SK-N-SH treated with all-trans-retinoic acid at 6 μM for 48 hours (cell line): Measurements from ENCODE around the gene GCA.

Experiments used
- ATAC-seq: fragments of 200-7000 bp; cut with Tn5 transposase; 3 replicates; pipeline ENCODE4 v1.9.1; 2020; ENCODE audit warnings: mild to moderate bottlenecking, moderate library complexity
- ARNTL ChIP-seq: fragments of 450-650 bp; formaldehyde crosslinking; IDR thresholded peaks from 2 replicates; pipeline ENCODE4 v1.5.0; 2020; ENCODE audit warnings: low read depth, mild to moderate bottlenecking, moderate library complexity, borderline replicate concordance
- CSDC2 ChIP-seq: fragments of 250-450 bp; sonication (Bioruptor Pico); IDR thresholded peaks from 2 replicates; pipeline ENCODE4 v1.5.0; 2020; ENCODE audit warnings: mild to moderate bottlenecking, moderate library complexity
- CSRNP3 ChIP-seq: fragments of 250-450 bp; sonication (Bioruptor Pico); IDR thresholded peaks from 2 replicates; pipeline ENCODE4 v1.5.1; 2021; ENCODE audit warnings: mild to moderate bottlenecking, moderate library complexity
- ESRRG ChIP-seq: fragments of 250-450 bp; sonication (Bioruptor Pico); IDR thresholded peaks from 2 replicates; pipeline ENCODE4 v1.6.1; 2021; ENCODE audit warnings: mild to moderate bottlenecking
- GLIS3 ChIP-seq: fragments of 250-450 bp; sonication (Bioruptor Pico); IDR thresholded peaks from 2 replicates; pipeline ENCODE4 v1.5.0; 2020; ENCODE audit warnings: mild to moderate bottlenecking, moderate library complexity
- ISL1 ChIP-seq: fragments of 250-450 bp; sonication (Bioruptor Pico); IDR thresholded peaks from 2 replicates; pipeline ENCODE4 v2.1.2; 2022; ENCODE audit warnings: mild to moderate bottlenecking, moderate library complexity
- OSR1 ChIP-seq: fragments of 250-450 bp; sonication (Bioruptor Pico); IDR thresholded peaks from 2 replicates; pipeline ENCODE4 v1.8.0; 2022; ENCODE audit warnings: moderate library complexity, mild to moderate bottlenecking, inconsistent platforms
- PATZ1 ChIP-seq: fragments of 250-450 bp; sonication (Bioruptor Pico); IDR thresholded peaks from 2 replicates; pipeline ENCODE4 v1.8.0; 2020; ENCODE audit warnings: mild to moderate bottlenecking, moderate library complexity, borderline replicate concordance
- POU6F1 ChIP-seq: fragments of 250-450 bp; sonication (Bioruptor Pico); IDR thresholded peaks from 2 replicates; pipeline ENCODE4 v1.8.0; 2021; ENCODE audit warnings: low read depth, mild to moderate bottlenecking, moderate library complexity, borderline replicate concordance
- PPARA ChIP-seq: fragments of 250-450 bp; sonication (Bioruptor Pico); IDR thresholded peaks from 2 replicates; pipeline ENCODE4 v1.5.0; 2020; ENCODE audit warnings: mild to moderate bottlenecking, borderline replicate concordance
- RARB ChIP-seq: fragments of 250-450 bp; sonication (Bioruptor Pico); IDR thresholded peaks from 2 replicates; pipeline ENCODE4 v1.8.0; 2021; ENCODE audit warnings: mild to moderate bottlenecking, moderate library complexity
- SNAI2 ChIP-seq: fragments of 250-450 bp; sonication (Bioruptor Pico); IDR thresholded peaks from 2 replicates; pipeline ENCODE4 v1.5.0; 2020; ENCODE audit warnings: mild to moderate bottlenecking, moderate library complexity
- TCF4 ChIP-seq: fragments of 250-450 bp; sonication (Bioruptor Pico); IDR thresholded peaks from 2 replicates; pipeline ENCODE4 v1.8.0; 2021; ENCODE audit warnings: mild to moderate bottlenecking, moderate library complexity, borderline replicate concordance
- ZC3H10 ChIP-seq: fragments of 250-450 bp; sonication (Bioruptor Pico); IDR thresholded peaks from 2 replicates; pipeline ENCODE4 v1.5.1; 2021; ENCODE audit warnings: mild to moderate bottlenecking, moderate library complexity
- ZFP3 ChIP-seq: fragments of 250-450 bp; sonication (Bioruptor Pico); IDR thresholded peaks from 2 replicates; pipeline ENCODE4 v1.5.0; 2020; ENCODE audit warnings: mild to moderate bottlenecking, moderate library complexity
- ZFP30 ChIP-seq: fragments of 450-650 bp; formaldehyde crosslinking; IDR thresholded peaks from 2 replicates; pipeline ENCODE4 v1.5.0; 2022; ENCODE audit warnings: mild to moderate bottlenecking, moderate library complexity
- TF ChIP-seq, protein P1 (sequence below): fragments of 250-450 bp; sonication (Bioruptor Pico); IDR thresholded peaks from 2 replicates; pipeline ENCODE4 v1.5.1; 2020; ENCODE audit warnings: low read depth, mild to moderate bottlenecking, moderate library complexity
- TF ChIP-seq, protein P2 (sequence below): fragments of 250-450 bp; sonication (Bioruptor Pico); IDR thresholded peaks from 2 replicates; pipeline ENCODE4 v1.5.0; 2020; ENCODE audit warnings: mild to moderate bottlenecking, moderate library complexity

GCA gene

DNA sequence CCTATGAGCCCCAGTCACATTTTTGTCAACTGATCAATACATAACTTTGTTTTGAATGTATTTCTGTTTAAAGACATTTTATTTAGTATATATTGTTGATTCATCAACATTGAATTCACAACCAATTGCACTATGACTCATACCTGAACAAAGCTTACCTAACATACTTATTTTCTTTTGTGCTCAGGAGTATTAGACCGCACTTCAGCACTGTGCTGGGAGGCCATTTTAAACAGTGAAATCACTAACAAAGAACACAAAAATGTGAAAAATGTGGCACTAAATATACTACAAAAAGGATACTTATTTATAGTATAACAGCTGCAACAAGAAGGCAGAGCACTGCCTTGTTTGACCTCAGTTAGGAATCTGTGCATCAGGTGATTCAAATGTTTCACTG, 13.1 kb upstream of the GCA start:
- no peak for TF ChIP-seq CSDC2 (CRISPR knock-in tag)
- no peak for TF ChIP-seq ZFP3 (CRISPR knock-in tag)
- TF ChIP-seq, protein P1, sequence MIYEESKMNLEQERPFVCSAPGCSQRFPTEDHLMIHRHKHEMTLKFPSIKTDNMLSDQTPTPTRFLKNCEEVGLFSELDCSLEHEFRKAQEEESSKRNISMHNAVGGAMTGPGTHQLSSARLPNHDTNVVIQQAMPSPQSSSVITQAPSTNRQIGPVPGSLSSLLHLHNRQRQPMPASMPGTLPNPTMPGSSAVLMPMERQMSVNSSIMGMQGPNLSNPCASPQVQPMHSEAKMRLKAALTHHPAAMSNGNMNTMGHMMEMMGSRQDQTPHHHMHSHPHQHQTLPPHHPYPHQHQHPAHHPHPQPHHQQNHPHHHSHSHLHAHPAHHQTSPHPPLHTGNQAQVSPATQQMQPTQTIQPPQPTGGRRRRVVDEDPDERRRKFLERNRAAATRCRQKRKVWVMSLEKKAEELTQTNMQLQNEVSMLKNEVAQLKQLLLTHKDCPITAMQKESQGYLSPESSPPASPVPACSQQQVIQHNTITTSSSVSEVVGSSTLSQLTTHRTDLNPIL (CRISPR knock-in tag), result no peak
- TF ChIP-seq SNAI2 (CRISPR knock-in tag), result no peak
- no peak for TF ChIP-seq GLIS3
- no peak for TF ChIP-seq ESRRG (CRISPR knock-in tag)
- no peak for TF ChIP-seq OSR1
- ATAC-seq, result no peak

- TF ChIP-seq, protein P1 (CRISPR knock-in tag), result no peak
- TF ChIP-seq GLIS3 (no peak), RARB (no peak), ESRRG (CRISPR knock-in tag) (no peak)
- ATAC-seq, result peak; percentile 94
Measured at GRCh38 chr2:162333968-162334367, 10.0 kb upstream of the GCA start.

DNA sequence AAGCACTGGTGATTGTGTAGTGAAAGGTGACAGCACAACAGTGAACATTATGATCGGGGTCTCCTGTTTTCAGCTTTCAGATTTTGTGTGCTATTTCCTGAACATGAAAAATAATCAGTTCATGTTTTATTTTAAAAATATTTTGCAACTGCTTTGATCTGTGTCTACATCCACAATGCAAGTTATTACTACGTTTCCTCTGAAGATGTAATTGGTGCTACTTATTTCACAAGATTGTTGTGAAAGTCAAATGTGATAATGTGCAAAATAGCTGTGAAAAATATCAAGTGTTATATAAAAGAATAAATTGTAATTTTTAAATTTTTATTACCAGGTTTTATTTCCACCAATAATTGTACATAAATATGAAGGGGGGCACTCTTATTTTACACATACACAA, 6.1 kb upstream of the GCA start:
- no peak for ATAC-seq
- no peak for TF ChIP-seq CSRNP3 (CRISPR knock-in tag)
- TF ChIP-seq POU6F1 (CRISPR knock-in tag), result no peak
- no peak for TF ChIP-seq SNAI2 (CRISPR knock-in tag)
- TF ChIP-seq, protein P2, sequence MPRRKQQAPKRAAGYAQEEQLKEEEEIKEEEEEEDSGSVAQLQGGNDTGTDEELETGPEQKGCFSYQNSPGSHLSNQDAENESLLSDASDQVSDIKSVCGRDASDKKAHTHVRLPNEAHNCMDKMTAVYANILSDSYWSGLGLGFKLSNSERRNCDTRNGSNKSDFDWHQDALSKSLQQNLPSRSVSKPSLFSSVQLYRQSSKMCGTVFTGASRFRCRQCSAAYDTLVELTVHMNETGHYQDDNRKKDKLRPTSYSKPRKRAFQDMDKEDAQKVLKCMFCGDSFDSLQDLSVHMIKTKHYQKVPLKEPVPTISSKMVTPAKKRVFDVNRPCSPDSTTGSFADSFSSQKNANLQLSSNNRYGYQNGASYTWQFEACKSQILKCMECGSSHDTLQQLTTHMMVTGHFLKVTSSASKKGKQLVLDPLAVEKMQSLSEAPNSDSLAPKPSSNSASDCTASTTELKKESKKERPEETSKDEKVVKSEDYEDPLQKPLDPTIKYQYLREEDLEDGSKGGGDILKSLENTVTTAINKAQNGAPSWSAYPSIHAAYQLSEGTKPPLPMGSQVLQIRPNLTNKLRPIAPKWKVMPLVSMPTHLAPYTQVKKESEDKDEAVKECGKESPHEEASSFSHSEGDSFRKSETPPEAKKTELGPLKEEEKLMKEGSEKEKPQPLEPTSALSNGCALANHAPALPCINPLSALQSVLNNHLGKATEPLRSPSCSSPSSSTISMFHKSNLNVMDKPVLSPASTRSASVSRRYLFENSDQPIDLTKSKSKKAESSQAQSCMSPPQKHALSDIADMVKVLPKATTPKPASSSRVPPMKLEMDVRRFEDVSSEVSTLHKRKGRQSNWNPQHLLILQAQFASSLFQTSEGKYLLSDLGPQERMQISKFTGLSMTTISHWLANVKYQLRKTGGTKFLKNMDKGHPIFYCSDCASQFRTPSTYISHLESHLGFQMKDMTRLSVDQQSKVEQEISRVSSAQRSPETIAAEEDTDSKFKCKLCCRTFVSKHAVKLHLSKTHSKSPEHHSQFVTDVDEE (CRISPR knock-in tag), result no peak
- TF ChIP-seq ZC3H10 (CRISPR knock-in tag), result no peak
- no peak for TF ChIP-seq ZFP3 (CRISPR knock-in tag)
- no peak for TF ChIP-seq PPARA (CRISPR knock-in tag)
- no peak for TF ChIP-seq TCF4 (CRISPR knock-in tag)
- no peak for TF ChIP-seq ARNTL (CRISPR knock-in tag)

DNA sequence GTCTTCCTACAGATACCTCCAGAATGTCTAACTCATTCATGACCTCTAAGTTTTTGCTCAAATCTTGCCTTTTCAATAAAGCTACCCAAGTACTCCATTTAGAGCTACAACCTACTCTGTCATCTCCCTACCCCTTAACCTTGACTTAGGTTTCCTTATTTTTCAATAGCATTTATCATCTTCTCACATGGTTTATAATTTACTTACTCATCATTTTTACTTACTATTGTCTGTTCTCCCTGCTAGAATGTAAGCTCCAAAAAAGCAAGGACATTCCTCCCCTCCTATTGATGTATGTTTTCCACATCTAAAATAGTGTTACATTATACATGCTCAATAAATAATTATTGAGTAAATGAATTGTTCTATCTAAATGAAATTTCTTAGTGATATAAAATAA, 3.1 kb upstream of the GCA start:
- no peak for ATAC-seq
- TF ChIP-seq RARB, result no peak
- no peak for TF ChIP-seq ZC3H10 (CRISPR knock-in tag)
- TF ChIP-seq CSDC2 (CRISPR knock-in tag), result no peak
- no peak for TF ChIP-seq GLIS3
- no peak for TF ChIP-seq PATZ1 (CRISPR knock-in tag)
- no peak for TF ChIP-seq ZFP30 (CRISPR knock-in tag)
- no peak for TF ChIP-seq SNAI2 (CRISPR knock-in tag)
- TF ChIP-seq ISL1 (CRISPR knock-in tag), result no peak
- no peak for TF ChIP-seq TCF4 (CRISPR knock-in tag)
- TF ChIP-seq, protein P1 (CRISPR knock-in tag), result no peak
- TF ChIP-seq, protein P2 (CRISPR knock-in tag), result no peak
- TF ChIP-seq CSRNP3 (CRISPR knock-in tag), result no peak
